HG03095 (cell line): Measurements from ENCODE around the gene AP1M1.

Experiments used
- ATAC-seq: cut with Tn5 transposase; IDR thresholded peaks from one replicate; pipeline ENCODE4 v1.9.1; 2021; ENCODE audit warnings: moderate library complexity; ENCODE audit not compliant: unreplicated experiment

The AP1M1 gene

DNA sequence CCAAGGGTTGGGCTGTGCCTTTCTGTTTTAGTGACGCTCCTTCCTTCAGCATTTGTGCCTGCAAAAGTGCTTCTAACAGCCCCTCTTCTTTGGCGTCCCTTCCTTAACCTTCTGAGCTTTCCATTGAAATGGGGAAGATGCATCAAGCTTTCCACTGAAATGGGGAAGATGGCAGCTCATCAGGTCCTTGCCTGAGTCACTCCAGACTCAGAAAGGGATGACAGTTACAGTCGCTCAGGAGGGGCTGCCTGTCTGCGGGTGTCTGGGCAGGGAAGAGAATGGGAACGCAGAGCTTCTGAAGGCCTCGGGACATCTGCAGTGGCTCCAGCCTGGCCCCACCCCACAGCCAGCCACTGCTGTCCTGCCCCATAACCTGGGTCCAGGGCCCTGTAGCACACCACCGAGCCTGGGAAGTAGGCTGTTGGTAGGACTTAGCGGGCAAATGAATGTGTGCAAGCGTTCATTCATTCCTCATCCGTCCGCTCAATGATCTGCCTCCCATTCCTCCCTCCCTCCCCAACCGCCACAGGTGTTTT lies 9.8 kb downstream of the AP1M1 start:
- ATAC-seq, result no peak

DNA sequence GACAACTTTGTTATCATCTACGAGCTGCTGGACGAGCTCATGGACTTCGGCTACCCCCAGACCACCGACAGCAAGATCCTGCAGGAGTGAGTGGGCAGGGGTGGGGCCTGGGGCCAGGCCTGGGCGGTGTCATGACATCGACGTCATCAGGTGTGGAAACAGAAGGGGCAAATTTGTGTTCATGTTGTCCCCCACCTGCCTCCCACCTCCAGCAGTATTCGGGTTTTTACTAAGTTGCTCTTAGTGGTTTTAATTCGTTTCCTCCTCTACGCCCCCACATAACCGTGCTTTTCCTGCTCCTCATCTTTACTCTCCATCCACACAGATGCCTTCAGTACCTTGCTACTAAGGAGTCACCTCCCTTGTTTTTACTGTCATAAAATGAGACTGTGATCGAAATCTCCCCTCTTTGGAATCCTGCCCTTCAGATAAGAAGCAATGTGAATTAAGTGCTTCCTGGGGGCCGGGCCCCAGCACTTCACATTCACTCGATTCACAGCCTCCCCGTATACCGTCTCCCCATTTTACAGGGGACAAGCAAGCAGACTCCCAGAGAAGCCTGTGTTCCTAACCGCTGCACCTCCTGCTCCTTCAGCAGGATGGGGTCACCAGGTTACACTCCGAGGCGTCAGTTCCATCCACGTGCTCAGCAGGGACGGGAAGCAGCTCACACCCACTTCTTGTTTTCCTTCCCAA lies 10.5 kb downstream of the AP1M1 start:
- no peak for ATAC-seq

DNA sequence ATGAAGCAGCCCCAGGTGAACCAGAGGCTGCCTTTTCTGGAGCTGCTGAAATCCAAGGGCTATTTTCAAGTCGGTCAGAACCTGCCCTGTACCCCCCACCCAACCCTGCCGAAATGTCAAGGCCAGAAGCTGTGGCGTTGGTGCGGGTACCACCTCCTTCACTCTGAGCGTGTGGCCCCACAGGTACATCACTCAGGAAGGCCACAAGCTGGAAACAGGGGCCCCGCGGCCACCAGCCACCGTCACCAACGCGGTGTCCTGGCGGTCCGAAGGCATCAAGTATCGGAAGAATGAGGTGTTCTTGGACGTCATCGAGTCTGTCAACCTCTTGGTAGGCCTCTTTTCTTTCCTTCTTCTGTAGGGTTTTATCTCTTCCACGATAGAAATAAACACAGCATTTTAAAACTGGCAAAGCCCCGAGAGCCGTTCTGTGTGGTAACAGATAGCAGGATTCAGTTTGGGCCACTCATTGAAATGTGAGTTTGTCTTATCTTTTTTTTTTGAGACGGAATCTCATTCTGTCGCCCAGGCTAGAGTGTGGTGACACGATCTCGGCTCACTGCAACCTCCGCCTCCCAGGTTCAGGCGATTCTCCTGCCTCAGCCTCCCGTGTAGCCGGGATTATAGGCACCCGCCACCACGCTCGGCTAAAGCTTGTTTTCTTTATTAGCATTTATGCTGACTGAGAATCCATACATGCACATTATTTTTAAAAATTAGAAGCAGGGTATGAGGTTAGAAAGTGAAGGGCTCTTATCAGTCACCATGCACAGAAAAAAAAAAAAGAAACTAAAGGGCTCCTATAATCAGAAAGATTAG lies 11.3 kb downstream of the AP1M1 start:
- no peak for ATAC-seq

DNA sequence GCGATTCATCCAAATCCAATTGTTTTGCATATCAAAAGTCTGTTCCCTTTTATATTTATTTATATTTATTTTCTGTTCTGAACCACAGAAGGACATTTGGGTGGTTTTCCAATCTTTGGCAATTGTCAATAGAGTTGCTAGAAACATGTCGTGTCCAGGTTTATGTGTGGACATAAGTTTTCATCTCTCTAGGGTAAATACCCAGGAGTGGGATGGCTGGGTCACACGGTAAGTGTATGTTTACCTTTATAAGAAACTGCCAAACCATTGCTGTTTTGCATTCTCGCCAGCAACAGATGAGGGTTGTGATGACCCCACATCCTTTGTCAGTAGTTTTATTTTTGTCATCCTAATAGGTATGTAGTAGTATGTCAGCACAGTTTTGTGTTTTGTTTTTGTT lies 12.5 kb downstream of the AP1M1 start:
- ATAC-seq, result no peak

DNA sequence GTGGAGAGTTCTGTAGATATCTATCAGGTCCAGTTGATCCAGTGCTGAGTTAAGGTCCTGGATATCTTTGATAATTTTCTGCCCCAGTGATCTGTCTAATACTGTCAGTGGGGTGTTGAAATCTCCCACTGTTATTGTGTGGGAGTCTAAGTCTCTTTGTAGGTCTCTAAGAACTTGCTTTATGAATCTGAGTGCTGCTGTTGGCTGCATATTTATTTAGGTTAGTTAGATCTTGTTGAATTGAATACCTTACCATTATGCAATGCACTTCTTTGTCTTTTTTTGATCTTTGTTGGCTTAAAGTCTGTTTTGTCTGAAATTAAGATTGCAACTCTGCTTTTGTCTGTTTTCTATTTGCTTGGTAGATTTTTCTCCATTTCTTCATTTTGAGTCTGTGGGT lies 15.4 kb downstream of the AP1M1 start:
- no peak for ATAC-seq

DNA sequence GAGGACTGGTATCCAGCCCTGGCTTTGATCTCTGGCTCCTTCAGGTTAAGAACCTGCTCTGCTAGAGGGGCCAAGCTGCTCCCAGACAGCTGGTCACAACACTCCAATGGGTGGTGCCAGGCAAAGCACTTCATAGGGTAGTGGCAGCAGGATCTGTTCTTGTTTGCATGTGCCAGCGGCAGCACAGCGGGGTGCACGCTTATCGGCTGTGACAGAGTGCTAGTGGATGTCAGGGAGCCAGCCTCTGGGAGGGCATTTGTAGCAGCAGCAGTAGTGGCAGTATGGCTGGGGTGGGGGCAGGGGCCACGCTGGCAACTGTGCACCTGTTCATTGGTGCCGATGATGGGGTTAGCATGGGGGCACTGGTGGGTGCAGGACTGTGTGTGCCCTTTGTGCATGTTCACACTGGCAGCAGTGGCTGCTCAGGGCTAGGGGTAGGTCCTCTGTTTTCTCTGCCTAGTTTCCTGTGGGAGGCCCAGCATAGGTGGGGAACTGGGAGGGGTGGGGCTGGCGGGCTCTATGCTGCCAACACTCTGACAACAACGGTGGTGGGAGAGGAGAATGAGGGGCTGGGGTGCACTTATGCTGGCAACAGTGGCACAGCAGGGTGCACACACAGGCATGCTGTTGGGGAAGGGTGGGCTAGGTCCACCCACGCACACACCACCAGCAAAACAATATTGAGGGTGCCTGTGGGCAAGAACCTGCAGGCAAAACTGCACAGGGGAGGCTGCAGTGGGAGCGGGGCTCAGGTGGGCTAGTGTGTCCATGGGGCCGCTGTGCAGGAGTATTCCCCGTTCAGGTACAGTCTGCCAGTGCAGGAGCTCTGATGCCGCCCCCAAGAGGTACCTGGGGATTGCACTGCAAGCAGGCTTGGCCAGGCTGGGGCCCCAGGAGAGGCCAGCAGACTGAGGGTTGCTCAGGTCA lies 19.3 kb downstream of the AP1M1 start:
- no peak for ATAC-seq

DNA sequence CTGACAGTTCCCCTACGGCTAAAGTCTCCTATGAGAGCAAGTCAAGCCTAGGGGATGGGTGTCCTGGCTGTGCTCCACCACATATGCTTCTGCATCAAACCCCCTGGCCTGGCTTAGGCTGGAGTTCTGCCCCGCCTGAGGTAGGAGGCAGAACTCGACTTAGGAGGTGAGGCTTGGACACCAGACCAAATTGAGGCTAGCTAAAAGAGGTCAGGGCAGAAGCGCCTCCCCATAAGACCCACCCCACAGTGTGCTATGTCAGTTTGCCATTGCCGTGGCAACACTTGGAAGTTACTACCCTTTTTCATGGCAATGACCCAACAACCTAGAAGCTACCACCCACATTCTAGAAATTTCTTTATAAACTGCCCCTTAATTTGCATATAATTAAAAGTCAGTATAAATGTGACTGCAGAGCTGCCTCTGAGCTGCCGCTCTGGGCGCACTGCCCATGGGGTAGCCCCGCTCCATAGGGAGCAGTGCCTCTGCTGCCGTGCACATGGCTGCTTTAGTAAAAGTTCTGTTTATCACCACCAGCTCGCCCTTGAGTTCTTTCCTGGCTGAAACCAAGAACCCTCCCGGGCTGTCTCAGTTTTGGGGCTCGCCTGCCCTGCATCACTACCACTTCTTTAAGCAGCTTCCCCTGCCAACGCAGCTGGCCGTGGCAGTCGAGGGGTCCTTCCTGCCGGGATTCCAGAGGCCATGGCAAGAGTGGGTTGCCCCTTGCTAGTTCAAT lies 20.2 kb downstream of the AP1M1 start:
- ATAC-seq, result no peak

DNA sequence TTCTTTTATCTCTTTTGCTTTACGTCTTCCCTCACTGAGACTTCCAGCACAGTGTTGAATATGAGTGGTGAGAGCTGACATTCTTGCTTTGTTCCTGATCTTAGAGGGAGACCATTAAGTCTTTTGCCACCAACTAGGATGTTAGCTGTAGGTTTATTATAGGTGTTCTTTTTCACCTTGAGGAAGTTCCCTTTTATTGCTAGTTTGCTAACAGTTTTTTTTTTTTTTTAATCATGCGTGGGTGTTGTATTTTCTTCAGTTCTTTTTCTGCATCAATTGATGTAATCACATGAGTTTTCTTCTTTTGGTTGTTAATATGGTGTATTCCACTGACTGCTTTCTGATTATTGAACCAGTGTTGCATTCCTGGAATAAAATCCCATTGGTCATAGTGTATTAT lies 21.1 kb downstream of the AP1M1 start:
- no peak for ATAC-seq

DNA sequence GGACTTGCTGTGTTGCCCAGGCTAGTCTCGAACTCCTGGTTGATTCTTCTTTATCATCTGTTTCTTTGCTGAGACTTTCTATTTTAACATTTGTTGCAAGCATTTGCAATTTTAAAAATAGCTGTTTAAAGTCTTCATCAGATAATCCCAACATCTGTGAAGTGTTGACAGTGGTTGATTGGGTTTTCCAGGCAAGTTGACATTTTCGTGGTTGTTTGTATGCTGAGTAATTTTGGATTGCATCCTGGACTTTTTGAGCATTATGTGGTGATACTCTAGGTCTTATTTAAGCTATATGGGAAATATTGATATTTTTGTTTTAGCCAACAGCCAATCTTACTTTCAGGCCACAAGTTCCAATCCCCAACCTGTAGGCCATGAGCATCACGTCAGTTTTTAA lies 25.1 kb downstream of the AP1M1 start:
- ATAC-seq, result no peak

DNA sequence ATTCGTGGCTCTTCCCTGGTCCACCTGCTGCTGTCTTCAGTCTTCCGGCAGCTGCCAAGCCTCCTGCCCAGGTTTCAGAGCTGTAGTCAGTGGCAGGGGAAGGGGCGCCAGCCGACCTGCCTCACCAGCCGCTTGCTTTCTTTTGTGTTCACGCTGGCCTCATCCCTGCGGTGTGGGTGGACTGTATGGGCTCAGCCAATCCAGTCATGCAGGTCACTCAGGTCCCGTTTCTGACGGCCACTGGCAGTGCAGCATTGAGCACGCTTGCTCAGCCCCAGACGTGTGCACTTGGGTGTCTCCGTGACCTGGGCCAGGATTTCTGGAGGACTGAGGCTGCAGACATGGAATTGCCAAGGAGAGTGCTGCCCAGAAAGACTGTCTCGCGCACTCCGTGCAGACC lies 26.0 kb downstream of the AP1M1 start:
- no peak for ATAC-seq

DNA sequence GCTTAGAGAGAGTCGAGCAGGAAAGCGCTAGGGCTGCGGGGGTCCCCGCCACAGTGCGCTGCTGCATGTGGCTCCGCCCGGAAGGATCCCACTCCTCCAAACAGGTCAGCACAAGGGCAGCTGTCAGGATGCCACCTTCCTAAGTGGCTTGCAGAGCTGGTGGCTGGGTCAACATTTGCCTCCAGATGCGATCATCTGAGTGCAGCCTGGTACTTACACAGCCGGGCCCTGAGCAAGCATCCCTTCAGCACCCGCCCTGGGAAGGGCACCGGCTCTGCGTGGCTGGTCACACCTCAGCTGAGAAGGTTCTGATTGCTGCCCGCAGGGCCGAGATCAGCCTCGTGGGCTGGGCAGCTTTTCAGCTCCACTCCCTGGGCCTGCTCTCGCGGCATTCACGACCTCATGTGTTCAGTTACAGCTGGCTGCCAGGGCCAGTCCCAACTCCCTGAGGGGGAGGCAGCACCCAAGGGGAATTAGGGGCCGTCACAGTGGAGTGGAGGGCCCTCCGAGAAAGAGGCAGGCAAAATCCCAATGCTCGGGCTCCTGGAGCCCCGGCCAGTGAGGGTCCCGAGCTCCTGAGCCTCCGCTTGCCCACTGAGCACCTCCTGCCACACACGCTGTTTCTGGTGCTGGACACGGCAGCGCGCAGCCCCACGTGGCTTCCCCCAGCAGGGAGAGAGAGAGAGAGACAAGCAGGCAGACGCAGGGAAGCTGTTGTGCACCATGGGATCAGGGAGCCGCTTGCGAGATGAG lies 26.8 kb downstream of the AP1M1 start:
- no peak for ATAC-seq

DNA sequence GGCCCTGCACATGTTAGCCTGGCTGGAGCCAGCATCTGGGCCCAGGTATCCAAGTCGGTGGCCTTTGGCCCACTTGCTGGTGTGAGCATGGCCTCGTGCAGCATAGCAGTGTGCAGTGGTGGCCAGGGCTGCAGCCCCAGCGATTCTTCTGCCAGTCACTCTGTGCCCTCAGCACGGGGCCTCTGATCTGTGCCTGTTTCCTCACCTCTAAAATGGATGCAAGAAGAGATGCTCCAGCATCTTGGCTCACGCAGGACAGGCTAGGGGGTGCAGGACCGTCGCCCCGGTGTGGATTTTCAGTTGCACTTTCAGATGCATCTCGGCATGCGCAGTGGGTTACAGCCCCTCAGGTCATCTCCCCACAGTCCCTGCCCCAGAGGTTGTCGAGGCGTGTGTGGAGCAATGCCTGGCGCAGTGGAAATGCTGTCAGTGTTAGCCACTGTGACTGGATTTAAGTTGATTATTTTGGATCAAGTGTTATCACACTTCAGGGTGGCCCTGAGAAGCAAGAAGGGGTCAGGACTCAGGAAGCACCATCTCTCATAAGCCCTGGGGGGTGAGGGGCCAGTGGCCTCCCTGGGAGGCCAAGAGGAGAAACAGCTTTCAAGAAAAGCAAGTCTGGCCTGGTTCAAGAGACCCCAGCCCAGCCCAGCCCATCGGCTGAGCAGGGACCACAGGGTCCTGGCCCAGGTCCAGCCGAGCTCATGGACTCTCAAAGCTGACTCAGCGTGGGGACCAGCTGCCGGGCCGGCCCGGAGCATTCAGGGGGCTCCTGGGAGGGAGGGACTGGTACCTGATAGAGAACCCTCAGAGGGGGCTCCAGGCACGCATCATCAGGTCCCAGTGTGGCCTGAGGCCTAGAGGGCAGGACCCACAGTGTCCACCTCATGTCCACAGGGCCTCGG lies 27.8 kb downstream of the AP1M1 start:
- ATAC-seq, result no peak

DNA sequence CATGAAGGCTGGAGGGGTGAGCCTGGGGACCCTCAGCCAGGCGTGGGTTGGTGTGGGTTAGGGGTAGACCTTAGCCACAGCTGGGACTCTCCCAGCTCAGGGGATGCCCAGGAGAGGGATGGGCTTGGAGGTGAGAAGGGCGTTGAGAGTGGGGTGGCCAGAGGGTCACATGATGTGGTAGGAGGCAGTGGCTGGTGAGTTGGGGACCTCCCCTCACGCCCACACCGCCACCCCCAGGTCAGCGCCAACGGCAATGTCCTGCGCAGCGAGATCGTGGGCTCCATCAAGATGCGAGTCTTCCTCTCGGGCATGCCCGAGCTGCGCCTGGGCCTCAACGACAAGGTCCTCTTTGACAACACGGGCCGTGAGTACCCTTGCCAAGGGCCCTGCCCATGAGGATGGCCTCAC lies 28.5 kb downstream of the AP1M1 start:
- no peak for ATAC-seq

DNA sequence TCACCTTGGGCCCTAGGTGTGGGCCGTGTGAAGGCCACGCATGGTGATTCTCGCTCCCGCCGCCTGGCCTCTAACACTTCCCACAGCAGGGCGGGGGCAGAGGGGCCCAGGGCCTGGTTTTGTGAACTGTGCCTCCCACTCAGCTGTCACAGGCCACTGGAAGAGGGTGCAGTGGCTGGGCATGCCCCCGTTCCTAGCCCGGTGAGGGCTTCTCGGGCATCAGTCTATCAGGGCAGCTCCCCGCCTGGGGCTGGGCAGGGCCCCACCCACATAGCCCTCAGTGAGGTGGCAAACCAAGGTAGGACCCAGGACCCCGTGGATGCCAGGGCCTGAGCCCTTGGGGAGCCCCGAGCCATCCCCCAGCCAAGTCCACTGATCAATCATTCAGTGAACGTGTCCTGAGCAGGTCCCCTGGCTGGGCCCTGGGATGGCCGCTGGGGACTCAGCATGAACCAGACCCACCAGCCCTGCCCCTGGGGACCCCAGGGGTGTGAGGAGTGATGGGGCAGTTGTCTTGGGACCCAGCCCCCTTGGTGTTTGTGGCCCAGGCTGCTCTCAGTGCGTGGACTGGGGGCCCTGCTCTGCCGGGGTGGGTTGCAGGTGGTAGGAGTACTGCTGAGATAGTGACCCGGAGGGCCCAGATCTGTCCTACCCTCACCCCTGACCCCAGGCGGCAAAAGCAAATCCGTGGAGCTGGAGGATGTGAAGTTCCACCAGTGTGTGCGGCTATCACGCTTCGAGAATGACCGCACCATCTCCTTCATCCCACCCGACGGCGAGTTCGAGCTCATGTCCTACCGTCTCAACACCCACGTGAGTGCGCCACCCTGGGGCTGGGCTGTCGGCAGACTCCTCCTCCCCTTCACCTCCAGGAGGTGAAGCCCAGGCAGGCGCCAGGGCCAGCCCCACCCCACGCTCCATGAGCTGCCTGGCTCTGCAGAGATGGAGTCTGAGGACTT lies 29.4 kb downstream of the AP1M1 start:
- ATAC-seq, result no peak

DNA sequence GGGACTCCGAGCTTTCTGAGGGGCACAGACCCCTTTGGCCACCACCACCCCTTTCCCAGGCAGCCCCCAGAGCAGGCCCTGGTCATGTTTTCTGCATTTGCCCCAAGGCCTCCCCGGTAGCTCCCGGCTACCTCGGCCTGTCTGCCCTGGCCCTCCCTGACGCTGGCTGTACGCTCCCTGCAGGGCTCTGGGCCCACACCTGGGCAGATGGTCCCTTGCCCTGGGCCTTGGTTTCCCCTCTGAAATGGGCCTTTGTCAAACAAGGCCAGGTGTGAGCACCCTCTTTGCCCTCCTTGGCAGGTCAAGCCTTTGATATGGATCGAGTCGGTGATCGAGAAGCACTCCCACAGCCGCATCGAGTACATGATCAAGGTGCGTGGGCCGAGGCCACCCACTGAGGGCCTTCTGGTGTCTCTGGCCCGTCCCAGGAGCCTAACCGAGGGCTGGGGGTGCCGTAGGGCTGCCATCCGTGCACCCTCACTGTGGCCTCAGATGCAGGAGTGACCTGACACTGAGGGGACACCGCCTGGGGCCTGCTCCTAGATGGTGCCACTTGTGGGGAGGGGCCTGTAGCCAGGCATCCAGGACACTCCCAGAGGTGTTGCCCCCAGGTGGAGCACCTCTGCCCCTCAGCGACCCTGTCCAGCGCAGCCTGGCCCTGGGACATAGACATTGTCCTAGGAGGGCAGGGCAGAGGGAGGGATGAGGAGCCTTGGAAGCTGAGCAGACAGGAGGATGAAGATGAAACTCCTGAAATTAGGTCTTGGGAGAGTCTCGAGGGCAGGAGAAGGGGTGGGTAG lies 30.3 kb downstream of the AP1M1 start:
- no peak for ATAC-seq

DNA sequence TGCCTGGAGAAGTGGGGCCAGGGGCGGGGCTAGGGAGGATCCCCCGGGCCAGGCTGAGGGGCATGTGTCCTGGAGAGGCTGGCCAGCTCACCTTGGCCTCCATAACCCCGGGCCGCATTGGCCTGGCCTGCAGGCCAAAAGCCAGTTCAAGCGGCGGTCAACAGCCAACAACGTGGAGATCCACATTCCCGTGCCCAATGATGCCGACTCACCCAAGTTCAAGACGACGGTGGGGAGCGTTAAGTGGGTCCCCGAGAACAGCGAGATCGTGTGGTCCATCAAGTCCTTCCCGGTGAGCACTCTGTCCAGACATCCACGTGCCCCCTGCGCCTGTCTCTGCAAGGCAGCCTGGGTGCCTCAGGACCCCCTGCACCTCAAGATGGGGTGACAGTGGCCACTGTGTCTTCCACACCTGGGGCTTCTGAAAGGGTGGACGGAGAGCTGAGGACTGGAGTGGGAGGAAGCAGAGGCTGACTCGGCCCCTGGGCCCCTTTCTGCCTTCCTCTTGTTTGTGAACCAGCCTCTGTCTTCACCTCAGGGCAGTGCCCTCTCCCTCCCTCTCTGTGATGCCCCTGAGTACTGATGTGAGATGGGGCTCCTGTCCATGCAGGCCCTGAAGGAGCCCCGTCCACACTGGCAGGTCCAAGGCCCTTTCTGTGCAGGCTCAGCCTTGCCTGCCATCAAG lies 31.1 kb downstream of the AP1M1 start:
- no peak for ATAC-seq
